ENCODE results near the gene NAMPT.
"Not testable (repeated sequence)": the region's sequence is repeated elsewhere in the genome, so short reads cannot be mapped to it uniquely, and the experiment has no call there.

NAMPT gene

GRCh38 chr7:106220307-106220706 lies 64.5 kb downstream of the NAMPT start:
- no peak for DNase-seq (ENCODE audit: extremely low read depth, low read depth)
- H3K4me3 ChIP-seq (replicated peaks; ENCODE audit: low read depth, low read length), result no peak overlapping the region
- TF ChIP-seq CTCF (IDR thresholded peaks at IDR 0.05; ENCODE audit: low read depth, low read length, missing control alignments), result no peak

DNA sequence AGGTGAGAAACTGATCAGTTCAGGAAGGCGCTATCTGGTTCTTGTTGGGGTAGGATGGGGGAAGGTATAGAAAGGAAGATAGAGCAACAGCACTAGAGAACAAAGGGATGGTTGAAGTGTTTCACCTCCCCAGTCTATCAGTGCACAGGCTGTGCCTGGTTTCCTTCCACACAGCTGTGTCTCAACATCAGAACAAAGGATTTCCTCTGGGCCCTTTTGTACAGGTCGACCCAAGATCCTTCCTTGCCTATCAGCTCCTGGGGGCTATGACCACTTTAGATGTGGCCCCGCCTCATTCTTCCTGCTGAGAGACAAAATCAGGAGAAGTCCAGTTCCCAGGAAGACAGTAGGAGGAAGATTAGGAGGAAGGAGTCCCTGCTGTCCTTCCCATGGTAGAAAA lies 65.6 kb downstream of the NAMPT start:
- no peak overlapping the region for H3K4me3 ChIP-seq (replicated peaks; ENCODE audit: low read depth, low read length)
- no peak for TF ChIP-seq CTCF (IDR thresholded peaks at IDR 0.05; ENCODE audit: low read depth, low read length, missing control alignments)
- DNase-seq (ENCODE audit: extremely low read depth, low read depth), result no peak

GRCh38 chr7:106218546-106218945 lies 66.2 kb downstream of the NAMPT start:
- TF ChIP-seq CTCF (IDR thresholded peaks at IDR 0.05; ENCODE audit: low read depth, low read length, missing control alignments), result no peak
- H3K4me3 ChIP-seq (replicated peaks; ENCODE audit: low read depth, low read length), result no peak overlapping the region
- DNase-seq (ENCODE audit: extremely low read depth, low read depth), result no peak

DNA sequence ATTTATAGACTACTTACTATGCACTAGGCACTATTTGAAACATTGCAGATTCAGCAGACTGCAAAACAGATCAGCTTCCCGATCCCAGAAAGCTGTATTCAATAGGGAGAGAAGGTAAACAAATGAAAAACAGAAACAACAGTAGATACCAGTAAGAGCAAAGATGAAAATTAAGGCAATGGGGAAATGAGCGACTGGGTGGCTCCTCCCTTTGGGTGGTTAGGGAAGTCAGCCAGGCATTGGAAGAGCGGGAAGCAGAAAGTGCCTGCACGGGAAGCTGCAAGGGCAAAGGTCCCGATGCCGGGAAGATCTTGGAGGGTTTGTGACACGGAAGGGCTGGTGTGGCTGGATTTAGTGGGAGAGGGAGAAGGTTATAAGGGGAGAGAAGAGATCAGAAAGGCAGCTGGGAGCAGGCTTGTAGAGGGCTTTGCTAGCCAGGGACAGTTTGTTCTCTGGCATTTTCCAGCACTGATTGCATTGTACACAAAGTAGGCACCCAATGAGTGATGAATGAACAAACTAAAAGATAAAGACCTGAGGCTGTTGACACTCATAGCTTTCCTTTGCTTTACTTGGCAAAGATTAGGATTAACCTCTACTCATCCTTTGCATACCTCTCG lies 67.8 kb downstream of the NAMPT start:
- H3K4me3 ChIP-seq (replicated peaks; ENCODE audit: low read depth, low read length), result 0 out of 2 replicates have a peak overlapping the region, but pooled peaks have one; percentile 3
- peak; percentile 40 for DNase-seq (ENCODE audit: extremely low read depth, low read depth)
- TF ChIP-seq CTCF (IDR thresholded peaks at IDR 0.05; ENCODE audit: low read depth, low read length, missing control alignments), result no peak

DNA sequence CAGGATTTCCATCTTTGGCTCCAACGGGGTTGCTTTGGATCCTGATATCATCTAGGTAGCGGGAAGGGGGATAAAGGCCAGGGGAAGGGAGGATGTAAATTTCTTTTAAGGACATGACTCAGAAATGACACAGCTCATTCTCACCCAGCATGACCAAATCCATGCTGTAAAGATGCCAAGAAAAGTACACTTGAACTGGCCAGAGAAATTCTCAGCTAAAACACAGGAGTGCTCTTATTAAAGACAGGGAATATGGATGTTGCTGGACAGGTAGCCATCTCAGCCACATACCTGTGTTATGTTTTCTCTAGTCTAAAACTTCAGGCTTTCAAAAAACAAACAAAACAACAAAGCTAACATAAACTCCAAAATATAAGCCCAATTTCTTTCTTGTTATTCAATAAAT lies 68.3 kb downstream of the NAMPT start:
- no peak for TF ChIP-seq CTCF (IDR thresholded peaks at IDR 0.05; ENCODE audit: low read depth, low read length, missing control alignments)
- H3K4me3 ChIP-seq (replicated peaks; ENCODE audit: low read depth, low read length), result 0 out of 2 replicates have a peak overlapping the region, but pooled peaks have one; percentile 3
- DNase-seq (ENCODE audit: extremely low read depth, low read depth), result peak; percentile 89

DNA sequence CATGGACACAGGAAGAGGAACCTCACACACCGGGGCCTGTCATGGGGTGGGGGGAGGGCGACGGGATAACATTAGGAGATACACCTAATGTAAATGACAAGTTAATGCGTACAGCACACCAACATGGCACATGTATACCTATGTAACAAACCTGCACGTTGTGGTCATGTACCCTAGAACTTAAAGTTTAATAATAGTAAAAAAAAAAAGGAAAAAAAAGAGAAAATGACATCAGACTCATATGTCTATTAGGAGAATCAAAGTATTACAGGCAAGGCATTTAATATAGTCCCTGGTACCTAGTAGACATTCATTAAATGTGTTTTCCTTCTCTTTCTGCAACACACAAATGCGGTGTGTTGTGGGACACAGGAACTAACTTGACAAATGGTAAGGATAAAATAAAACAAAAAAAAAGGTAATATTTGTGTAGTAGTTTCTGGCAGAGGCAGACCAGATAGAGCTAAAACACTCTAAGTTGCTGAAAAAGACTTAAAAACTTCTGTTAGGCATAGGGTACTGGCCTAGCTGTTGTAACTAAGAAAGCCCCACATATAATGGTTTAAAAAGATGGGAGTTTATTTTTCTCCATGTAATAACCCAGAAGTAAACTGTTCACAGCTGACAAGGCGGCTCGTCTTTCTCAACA lies 68.8 kb downstream of the NAMPT start:
- no peak overlapping the region for H3K4me3 ChIP-seq (replicated peaks; ENCODE audit: low read depth, low read length)
- no peak for DNase-seq (ENCODE audit: extremely low read depth, low read depth)

GRCh38 chr7:106208944-106209343 lies 75.8 kb downstream of the NAMPT start:
- H3K4me3 ChIP-seq (replicated peaks; ENCODE audit: low read depth, low read length); DNase-seq (ENCODE audit: extremely low read depth, low read depth): not testable (repeated sequence)

More for the DNA sequence above, 68.8 kb downstream of the NAMPT start:
- TF ChIP-seq CTCF (IDR thresholded peaks at IDR 0.05; ENCODE audit: low read depth, low read length, missing control alignments), result no peak
